Esophagus squamous epithelium (tissue), 4 donors: ENCODE results near the gene CREBBP.

ENCODE experiments used
- POLR2A ChIP-seq, 4 donors: fragments of 450-650 bp; IDR thresholded peaks; one replicate each; pipeline ENCODE4 v1.6.1; 2017; ENCODE audit warnings: antibody characterized with exemption in 4 of 4, mild to moderate bottlenecking in 4 of 4, moderate library complexity in 3 of 4
- TF ChIP-seq, protein P1 (sequence below), 6 experiments: fragments of 450-650 bp in 4 of 6; fragments of 200-600 bp in 2 of 6; sonication (generic) in 2 of 6; IDR thresholded peaks; one replicate each; pipeline ENCODE4 v1.5.1; 2016 to 2019; ENCODE audit warnings: antibody characterized with exemption in 6 of 6, mild to moderate bottlenecking in 4 of 6, moderate library complexity in 4 of 6

DNA sequence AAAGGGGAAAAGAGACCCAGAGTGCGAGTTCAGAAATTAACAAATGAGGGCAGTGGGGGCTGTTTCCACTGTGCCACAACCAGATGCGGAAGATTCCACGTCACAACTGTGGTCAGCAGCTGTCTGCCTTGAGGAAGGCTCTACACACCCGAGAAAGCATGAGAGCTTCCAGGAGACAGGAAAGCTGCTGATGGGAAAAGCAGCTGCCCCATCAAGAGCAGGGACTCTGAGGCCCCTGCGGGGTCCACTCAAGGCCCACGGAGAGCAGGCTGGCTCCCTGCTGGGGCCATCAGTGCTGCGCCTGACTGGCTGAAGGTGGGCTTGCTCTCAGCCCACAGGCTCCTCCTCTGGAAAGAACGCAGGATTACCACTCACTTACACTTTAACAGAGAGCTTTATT, 148.3 kb downstream of the CREBBP start:
- no peak for TF ChIP-seq POLR2A (IDR thresholded peaks at IDR 0.05)
- TF ChIP-seq, protein P1, sequence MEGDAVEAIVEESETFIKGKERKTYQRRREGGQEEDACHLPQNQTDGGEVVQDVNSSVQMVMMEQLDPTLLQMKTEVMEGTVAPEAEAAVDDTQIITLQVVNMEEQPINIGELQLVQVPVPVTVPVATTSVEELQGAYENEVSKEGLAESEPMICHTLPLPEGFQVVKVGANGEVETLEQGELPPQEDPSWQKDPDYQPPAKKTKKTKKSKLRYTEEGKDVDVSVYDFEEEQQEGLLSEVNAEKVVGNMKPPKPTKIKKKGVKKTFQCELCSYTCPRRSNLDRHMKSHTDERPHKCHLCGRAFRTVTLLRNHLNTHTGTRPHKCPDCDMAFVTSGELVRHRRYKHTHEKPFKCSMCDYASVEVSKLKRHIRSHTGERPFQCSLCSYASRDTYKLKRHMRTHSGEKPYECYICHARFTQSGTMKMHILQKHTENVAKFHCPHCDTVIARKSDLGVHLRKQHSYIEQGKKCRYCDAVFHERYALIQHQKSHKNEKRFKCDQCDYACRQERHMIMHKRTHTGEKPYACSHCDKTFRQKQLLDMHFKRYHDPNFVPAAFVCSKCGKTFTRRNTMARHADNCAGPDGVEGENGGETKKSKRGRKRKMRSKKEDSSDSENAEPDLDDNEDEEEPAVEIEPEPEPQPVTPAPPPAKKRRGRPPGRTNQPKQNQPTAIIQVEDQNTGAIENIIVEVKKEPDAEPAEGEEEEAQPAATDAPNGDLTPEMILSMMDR (IDR thresholded peaks at IDR 0.05): no peak
